Esophagus (tissue), 2 donors: ENCODE measurements around the gene GH1. TPM values are rescaled to one million over a fixed set of nuclear protein-coding genes. Genes with fewer than 3 reads are reported as not detected.
"Not testable (repeated sequence)": the region's sequence is repeated elsewhere in the genome, so short reads cannot be mapped to it uniquely, and the experiment has no call there.

Experiments
- H3K27ac ChIP-seq, 2 donors: one replicate each; pipeline ENCODE4 v1.5.1; 2013; ENCODE audit warnings: low read depth in 2 of 2, mild to moderate bottlenecking in 2 of 2, inconsistent platforms in 1 of 2, low read length in 1 of 2, moderate library complexity in 1 of 2
- H3K27me3 ChIP-seq, 2 donors: one replicate each; pipeline ENCODE4 v1.6.1; 2013; ENCODE audit warnings: low read length in 2 of 2, control low read depth in 1 of 2, mild to moderate bottlenecking in 1 of 2; ENCODE audit not compliant: insufficient read depth in 2 of 2, control insufficient read depth in 1 of 2
- H3K36me3 ChIP-seq, 2 donors: one replicate each; pipeline ENCODE4 v1.6.1; 2013; ENCODE audit warnings: low read length in 1 of 2; ENCODE audit not compliant: control insufficient read depth in 2 of 2, insufficient read depth in 2 of 2
- H3K4me1 ChIP-seq, 2 donors: one replicate each; pipeline ENCODE4 v1.6.1; 2013; ENCODE audit warnings: low read length in 1 of 2; ENCODE audit not compliant: control insufficient read depth in 2 of 2, insufficient read depth in 2 of 2
- H3K4me3 ChIP-seq, 2 donors: one replicate each; pipeline ENCODE4 v1.5.1; 2013; ENCODE audit warnings: low read length in 2 of 2, mild to moderate bottlenecking in 2 of 2, low read depth in 1 of 2, moderate library complexity in 1 of 2
- H3K9me3 ChIP-seq, 2 donors: one replicate each; pipeline ENCODE4 v1.6.1; 2013; ENCODE audit warnings: mild to moderate bottlenecking in 2 of 2, low read depth in 1 of 2, low read length in 1 of 2, moderate library complexity in 1 of 2; ENCODE audit not compliant: control insufficient read depth in 2 of 2, insufficient read depth in 1 of 2
- WGBS, 2 donors: extraction: QIAGEN DNeasy Blood & Tissue Kit; methylation state at CpG; one replicate each; pipeline ENCODE4 v1.1.7; 2013; 5-methylcytosine and 5-hydroxymethylcytosine counted together
- polyA plus RNA-seq, 2 donors: library from polyadenylated mRNA; stranded (reverse); fragments of 200-250 nt; gene quantifications; one replicate each; pipeline ENCODE4 v1.2.3, GENCODE V29; 2013
- donor health status: healthy with polysubstance abuse.
- donor health status: Bipolar disorder and iron deficiency.

GH1 gene
- polyA plus RNA-seq, 2 donors = not detected

GRCh38 chr17:63904796-63905195 lies 13.8 kb downstream of the GH1 start:
- 83 to 91% methylated on average over 8 of the region's 8 CpGs for WGBS, 2 donors
- not testable (repeated sequence) for H3K4me3 ChIP-seq, H3K36me3 ChIP-seq, H3K27ac ChIP-seq, H3K4me1 ChIP-seq, H3K9me3 ChIP-seq, H3K27me3 ChIP-seq

DNA sequence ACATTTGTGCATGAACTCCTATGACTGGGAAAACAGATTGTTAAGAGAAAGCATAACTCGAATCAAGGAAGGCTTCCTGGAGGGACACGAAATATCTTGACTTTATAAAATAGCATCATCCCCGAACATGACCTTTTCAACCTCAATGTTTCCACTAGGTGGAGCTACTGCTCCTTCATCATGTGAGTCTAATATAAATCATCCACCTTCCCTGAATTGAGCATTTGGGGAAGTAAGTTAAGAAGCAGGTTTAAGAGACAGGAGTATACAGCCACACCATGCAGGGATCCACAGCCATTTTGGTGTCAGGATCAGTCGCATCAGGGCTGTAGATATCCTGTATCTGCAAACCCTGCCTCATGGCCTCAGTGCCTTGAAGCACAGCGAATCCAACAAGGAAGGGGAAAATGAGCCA lies 14.8 kb downstream of the GH1 start:
- H3K27ac ChIP-seq, H3K4me1 ChIP-seq, H3K4me3 ChIP-seq, H3K36me3 ChIP-seq, H3K9me3 ChIP-seq, H3K27me3 ChIP-seq: not testable (repeated sequence)
- WGBS, 2 donors = 33 to 37% methylated on average over 5 of the region's 5 CpGs

GRCh38 chr17:63901971-63902370 lies 16.7 kb downstream of the GH1 start:
- 87 to 88% methylated on average over 2 of the region's 2 CpGs for WGBS, 2 donors
- H3K27me3 ChIP-seq, H3K4me1 ChIP-seq, H3K9me3 ChIP-seq, H3K4me3 ChIP-seq, H3K36me3 ChIP-seq, H3K27ac ChIP-seq: not testable (repeated sequence)

DNA sequence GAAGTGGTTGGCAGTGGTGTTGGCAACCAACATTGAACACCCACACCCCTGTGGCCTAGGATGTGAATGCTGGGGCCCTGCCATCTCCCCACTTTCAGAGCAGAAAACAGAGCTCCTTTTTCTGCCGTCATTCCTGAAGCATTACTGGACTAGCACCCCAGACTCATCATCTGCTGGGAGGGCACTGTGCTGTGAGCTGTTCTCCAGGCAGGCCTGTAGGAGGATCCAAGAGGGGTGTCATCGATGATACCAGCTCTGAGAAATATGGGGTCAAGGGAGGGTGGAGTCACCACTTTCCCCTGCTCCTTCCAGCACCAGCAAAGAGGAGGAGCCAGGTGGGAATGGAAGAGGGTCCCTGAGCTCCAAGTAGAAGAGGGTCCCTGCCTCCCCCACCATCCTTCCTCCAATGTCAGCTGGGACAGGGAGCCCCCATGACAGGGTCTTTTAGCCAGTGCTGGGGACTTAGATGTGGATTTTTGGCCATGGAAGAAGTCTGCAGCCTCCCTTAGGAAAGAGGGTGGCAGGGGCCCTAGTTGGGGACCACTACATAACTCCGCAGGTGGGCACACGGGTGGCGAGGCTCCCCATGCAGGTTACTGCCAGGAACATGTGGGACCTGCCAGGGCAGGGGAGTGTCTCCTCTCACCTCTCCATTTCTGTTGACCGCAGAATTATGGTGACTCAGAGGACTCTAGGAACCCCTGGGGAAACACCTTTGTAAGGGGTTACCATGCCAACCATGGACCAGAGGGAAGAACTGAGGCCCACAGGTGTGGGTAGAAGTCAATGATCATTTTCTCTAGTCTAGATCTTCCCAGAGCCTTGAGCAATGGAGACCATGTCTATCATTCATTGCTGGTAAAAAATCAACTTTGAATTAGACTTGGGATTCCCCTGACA lies 19.5 kb downstream of the GH1 start:
- H3K36me3 ChIP-seq, H3K27ac ChIP-seq, H3K9me3 ChIP-seq, H3K27me3 ChIP-seq, H3K4me1 ChIP-seq, H3K4me3 ChIP-seq: not testable (repeated sequence)
- 72 to 74% methylated on average over 6 of the region's 6 CpGs for WGBS, 2 donors

GRCh38 chr17:63896524-63897354 lies 21.9 kb downstream of the GH1 start, which contains the start of gene CSH1:
CSH1 (minus strand) TSS chr17:63896574; CDS start chr17:63896511, 63 bp downstream.
- not testable (repeated sequence) for H3K27ac ChIP-seq, H3K4me3 ChIP-seq, H3K36me3 ChIP-seq, H3K27me3 ChIP-seq, H3K4me1 ChIP-seq, H3K9me3 ChIP-seq
- 89 to 98% methylated on average over 8 to 9 of the region's 14 CpGs for WGBS, 2 donors

- H3K9me3 ChIP-seq, H3K27me3 ChIP-seq, H3K4me3 ChIP-seq, H3K27ac ChIP-seq, H3K36me3 ChIP-seq, H3K4me1 ChIP-seq: not testable (repeated sequence)
- whole genome bisulfite sequencing, 2 donors = 91 to 92% methylated on average over 4 to 10 of the region's 10 CpGs
Measured at GRCh38 chr17:63894821-63895220, 23.8 kb downstream of the GH1 start.

- H3K4me3 ChIP-seq, H3K4me1 ChIP-seq, H3K9me3 ChIP-seq, H3K36me3 ChIP-seq, H3K27ac ChIP-seq, H3K27me3 ChIP-seq: not testable (repeated sequence)
- 61 to 62% methylated on average over 3 of the region's 3 CpGs for WGBS, 2 donors
Measured at GRCh38 chr17:63894021-63894420, 24.6 kb downstream of the GH1 start.

DNA sequence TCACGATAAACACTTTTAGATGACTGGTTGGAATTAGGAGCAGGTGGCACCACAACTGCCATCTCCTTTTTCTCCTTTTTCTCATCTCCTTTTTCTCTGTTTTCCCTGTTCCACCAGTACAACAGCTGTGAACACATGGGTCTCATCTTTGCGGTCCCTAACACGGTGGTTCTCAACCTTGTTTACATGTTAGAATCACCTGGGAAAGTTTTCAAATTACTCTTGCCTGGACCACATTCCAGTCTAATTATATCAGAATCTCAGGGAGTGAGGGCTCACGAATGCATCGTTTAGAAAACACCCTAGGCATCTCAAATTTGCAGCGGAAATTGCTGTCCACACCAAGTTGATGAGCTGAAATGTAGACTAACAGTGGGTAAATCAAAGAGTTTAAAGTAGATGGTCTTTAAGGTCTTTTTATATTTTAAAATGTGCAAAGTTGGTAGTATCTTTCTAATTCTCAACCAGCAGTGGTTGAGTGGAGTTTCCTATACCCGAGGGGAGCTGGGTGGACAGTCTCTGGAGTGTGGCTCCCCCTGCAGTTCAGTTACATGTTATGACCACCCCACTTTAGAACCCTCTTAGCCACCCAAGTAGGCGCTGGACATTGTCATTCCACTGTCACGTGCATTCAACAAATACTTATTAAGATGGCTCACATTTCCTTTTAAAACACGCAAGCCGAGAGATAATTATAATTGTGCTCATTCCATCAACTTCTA lies 26.2 kb downstream of the GH1 start:
- H3K4me3 ChIP-seq, H3K9me3 ChIP-seq, H3K4me1 ChIP-seq, H3K36me3 ChIP-seq, H3K27ac ChIP-seq, H3K27me3 ChIP-seq: not testable (repeated sequence)
- WGBS, 2 donors = 51 to 69% methylated on average over 10 to 11 of the region's 11 CpGs

DNA sequence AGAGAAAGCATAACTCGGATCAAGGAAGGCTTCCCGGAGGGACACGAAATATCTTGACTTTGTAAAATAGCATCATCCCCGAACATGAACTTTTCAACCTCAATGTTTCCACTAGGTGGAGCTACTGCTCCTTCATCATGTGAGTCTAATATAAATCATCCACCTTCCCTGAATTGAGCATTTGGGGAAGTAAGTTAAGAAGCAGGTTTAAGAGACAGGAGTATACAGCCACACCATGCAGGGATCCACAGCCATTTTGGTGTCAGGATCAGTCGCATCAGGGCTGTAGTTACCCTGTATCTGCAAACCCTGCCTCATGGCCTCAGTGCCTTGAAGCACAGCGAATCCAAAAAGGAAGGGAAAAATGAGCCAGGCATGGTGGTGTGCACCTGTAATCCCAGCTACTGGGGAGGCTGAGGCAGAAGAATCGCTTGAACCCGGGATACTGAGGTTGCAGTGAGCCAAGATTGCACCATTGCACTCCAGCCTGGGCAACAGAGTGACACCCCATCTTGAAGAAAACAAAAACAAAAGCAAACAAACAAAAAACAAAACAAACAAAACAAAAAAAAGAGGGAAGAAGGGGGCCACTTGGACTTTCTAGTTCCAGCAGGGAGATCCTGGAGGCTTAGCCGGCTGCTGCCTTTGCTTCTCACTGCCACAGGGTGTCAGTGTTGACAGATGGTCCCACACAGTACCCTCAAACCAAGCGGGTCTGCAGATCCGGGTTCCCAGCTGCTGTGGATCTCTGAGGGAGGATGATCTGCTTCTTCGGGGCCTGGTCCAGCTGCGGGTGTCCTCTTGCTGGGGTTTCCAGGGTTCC lies 29.4 kb downstream of the GH1 start:
- H3K9me3 ChIP-seq, H3K4me1 ChIP-seq, H3K36me3 ChIP-seq, H3K27ac ChIP-seq, H3K4me3 ChIP-seq, H3K27me3 ChIP-seq: not testable (repeated sequence)
- WGBS, 2 donors = 34 to 40% methylated on average over 13 of the region's 13 CpGs
